IMR-90 (cell line): ENCODE results near the gene MRPL32. TPM values are rescaled to one million over a fixed set of nuclear protein-coding genes. Genes with fewer than 3 reads are reported as not detected.

ENCODE experiments used
- ATAC-seq: fragments of 200-7000 bp; cut with Tn5 transposase; 2 replicates; pipeline ENCODE4 v1.9.1; 2020; ENCODE audit warnings: low read depth, mild to moderate bottlenecking, moderate library complexity
- BruUV-seq: library from RNA; stranded (reverse); fragments of 400-500 nt; replicated peaks from 2 replicates; lab custom pipeline; 2021; lab: Mats Ljungman, UMichigan
- CTCF ChIA-PET: fragments of 300-600 bp; formaldehyde crosslinking; extraction: SDS; loops from one replicate; lab custom pipeline; 2021; ENCODE audit warnings: antibody characterized with exemption; lab: Yijun Ruan, JAX
- POLR2A ChIA-PET: fragments of 300-600 bp; sonication (Branson Sonifier 250); formaldehyde crosslinking; loops from one replicate; lab custom pipeline; 2022; ENCODE audit warnings: antibody characterized with exemption; ENCODE audit not compliant: unreplicated experiment; lab: Charles Lee
- DNase-seq: peaks from one replicate; pipeline ENCODE4 v3.0.0; 2013
- H2AFZ ChIP-seq: replicated peaks from 2 replicates; pipeline ENCODE3; 2013; ENCODE audit warnings: low read length, mild to moderate bottlenecking; ENCODE audit not compliant: poor library complexity
- H2AK5ac ChIP-seq: 2 replicates; pipeline ENCODE4 v1.6.1; 2013; ENCODE audit warnings: low read depth, low read length, inconsistent platforms
- H2AK9ac ChIP-seq: replicated peaks from 2 replicates; pipeline ENCODE3; 2013; ENCODE audit warnings: mild to moderate bottlenecking, low read depth, low read length, moderate library complexity; ENCODE audit not compliant: poor library complexity
- H2BK120ac ChIP-seq: 2 replicates; pipeline ENCODE4 v1.6.1; 2013; ENCODE audit warnings: low read depth, low read length, inconsistent platforms
- H2BK15ac ChIP-seq: 3 replicates; pipeline ENCODE4 v1.6.1; 2013; ENCODE audit warnings: low read depth, low read length, inconsistent platforms
- H2BK20ac ChIP-seq: 2 replicates; pipeline ENCODE4 v1.6.1; 2013; ENCODE audit warnings: low read depth, mild to moderate bottlenecking, inconsistent platforms, low read length, moderate library complexity
- H2BK5ac ChIP-seq: 2 replicates; pipeline ENCODE4 v1.6.1; 2013; ENCODE audit warnings: mild to moderate bottlenecking, low read depth, low read length, inconsistent platforms; ENCODE audit not compliant: poor library complexity, severe bottlenecking
- H3K14ac ChIP-seq: replicated peaks from 2 replicates; pipeline ENCODE4 v1.6.1; 2013; ENCODE audit warnings: low read depth, low read length, inconsistent platforms
- H3K18ac ChIP-seq: 2 replicates; pipeline ENCODE4 v1.6.1; 2013; ENCODE audit warnings: low read depth, low read length, control low read depth
- H3K23ac ChIP-seq: 2 replicates; pipeline ENCODE4 v1.6.1; 2013; ENCODE audit warnings: low read depth, low read length, inconsistent platforms
- H3K27ac ChIP-seq: 2 replicates; pipeline ENCODE4 v1.5.1; 2013; ENCODE audit warnings: mild to moderate bottlenecking, control low read depth, low read length; ENCODE audit not compliant: insufficient read depth
- H3K27me3 ChIP-seq: 2 replicates; pipeline ENCODE4 v1.6.1; 2013; ENCODE audit warnings: low read length; ENCODE audit not compliant: control insufficient read depth, insufficient read depth
- H3K36me3 ChIP-seq: 2 replicates; pipeline ENCODE4 v1.6.1; 2013; ENCODE audit warnings: low read length, mixed read lengths; ENCODE audit not compliant: control insufficient read depth, insufficient read depth
- H3K4ac ChIP-seq: 2 replicates; pipeline ENCODE4 v1.6.1; 2013; ENCODE audit warnings: low read depth, low read length, inconsistent platforms
- H3K4me1 ChIP-seq: 2 replicates; pipeline ENCODE4 v1.6.1; 2013; ENCODE audit warnings: low read length, mixed read lengths; ENCODE audit not compliant: control insufficient read depth, insufficient read depth
- H3K4me2 ChIP-seq: 2 replicates; pipeline ENCODE4 v1.6.1; 2013; ENCODE audit warnings: low read depth, mild to moderate bottlenecking, control low read depth, low read length, moderate library complexity
- H3K4me3 ChIP-seq: 2 replicates; pipeline ENCODE4 v1.5.1; 2013; ENCODE audit warnings: low read depth, mild to moderate bottlenecking, control low read depth, low read length, moderate library complexity; ENCODE audit not compliant: insufficient read depth
- H3K56ac ChIP-seq: 2 replicates; pipeline ENCODE4 v1.6.1; 2013; ENCODE audit warnings: low read length, inconsistent platforms; ENCODE audit not compliant: insufficient read depth; ENCODE audit errors: extremely low read depth
- H3K79me1 ChIP-seq, 2 experiments: 2 replicates each; pipeline ENCODE4 v1.6.1; 2013; ENCODE audit warnings: low read length in 2 of 2, inconsistent platforms in 1 of 2, low read depth in 1 of 2
- H3K9ac ChIP-seq: 2 replicates; pipeline ENCODE4 v1.6.1; 2013; ENCODE audit warnings: low read depth, low read length, control low read depth
- H3K9me1 ChIP-seq: 2 replicates; pipeline ENCODE4 v1.6.1; 2013; ENCODE audit warnings: low read length, inconsistent platforms; ENCODE audit not compliant: insufficient read depth
- H3K9me3 ChIP-seq: 2 replicates; pipeline ENCODE4 v1.6.1; 2013; ENCODE audit warnings: low read length; ENCODE audit not compliant: control insufficient read depth, insufficient read depth
- H4K20me1 ChIP-seq: 2 replicates; pipeline ENCODE4 v1.6.1; 2013; ENCODE audit warnings: low read length, inconsistent platforms; ENCODE audit not compliant: insufficient read depth
- H4K5ac ChIP-seq: 2 replicates; pipeline ENCODE4 v1.6.1; 2013; ENCODE audit warnings: mild to moderate bottlenecking, low read depth, low read length, control low read depth
- H4K8ac ChIP-seq, 2 experiments: 2 replicates each; pipeline ENCODE4 v1.6.1; 2013; ENCODE audit warnings: low read depth in 2 of 2, low read length in 2 of 2, control low read depth in 1 of 2, inconsistent platforms in 1 of 2
- H4K91ac ChIP-seq: 2 replicates; pipeline ENCODE4 v1.6.1; 2013; ENCODE audit warnings: low read depth, low read length, inconsistent platforms; ENCODE audit not compliant: insufficient read depth
- BHLHE40 ChIP-seq: fragments of 150-350 bp; IDR thresholded peaks from 2 replicates; pipeline ENCODE4 v1.6.1; 2016; ENCODE audit warnings: mild to moderate bottlenecking, low read depth, low read length
- CEBPB ChIP-seq: IDR thresholded peaks from 2 replicates; pipeline ENCODE4 v1.6.1; 2012; ENCODE audit warnings: low read depth, low read length, improper control_type of control experiment
- CHD1 ChIP-seq: IDR thresholded peaks from 2 replicates; pipeline ENCODE4 v1.6.1; 2012; ENCODE audit warnings: low read depth, low read length, improper control_type of control experiment
- CTCF ChIP-seq: conservative IDR thresholded peaks from 2 replicates; pipeline ENCODE4 v1.5.1; 2012; ENCODE audit warnings: mild to moderate bottlenecking, low read depth, low read length, improper control_type of control experiment
- ELK1 ChIP-seq: fragments of 150-350 bp; IDR thresholded peaks from 2 replicates; pipeline ENCODE4 v1.6.1; 2016; ENCODE audit warnings: low read depth, mild to moderate bottlenecking, low read length, moderate library complexity, borderline replicate concordance
- FOS ChIP-seq: fragments of 150-350 bp; IDR thresholded peaks from 2 replicates; pipeline ENCODE4 v1.6.1; 2016; ENCODE audit warnings: low read depth, low read length
- MAFK ChIP-seq: IDR thresholded peaks from 2 replicates; pipeline ENCODE4 v1.6.1; 2012; ENCODE audit warnings: low read depth, low read length, improper control_type of control experiment
- MAZ ChIP-seq: IDR thresholded peaks from 2 replicates; pipeline ENCODE4 v1.6.1; 2012; ENCODE audit warnings: low read depth, mild to moderate bottlenecking, low read length, improper control_type of control experiment, moderate library complexity, borderline replicate concordance
- MXI1 ChIP-seq: IDR thresholded peaks from 2 replicates; pipeline ENCODE4 v1.6.1; 2012; ENCODE audit warnings: low read depth, mild to moderate bottlenecking, low read length, moderate library complexity, borderline replicate concordance
- POLR2A ChIP-seq: IDR thresholded peaks from 2 replicates; pipeline ENCODE4 v1.6.1; 2012; ENCODE audit warnings: mild to moderate bottlenecking, low read depth, low read length
- RAD21 ChIP-seq: IDR thresholded peaks from 2 replicates; pipeline ENCODE4 v1.6.1; 2012; ENCODE audit warnings: low read length, improper control_type of control experiment
- RCOR1 ChIP-seq: IDR thresholded peaks from 2 replicates; pipeline ENCODE4 v1.6.1; 2012; ENCODE audit warnings: mild to moderate bottlenecking, low read length, improper control_type of control experiment; ENCODE audit not compliant: insufficient replicate concordance
- RFX5 ChIP-seq: IDR thresholded peaks from 2 replicates; pipeline ENCODE4 v1.8.0; 2012; ENCODE audit warnings: low read depth, mild to moderate bottlenecking, low read length, moderate library complexity
- SMC3 ChIP-seq: fragments of 150-350 bp; IDR thresholded peaks from 2 replicates; pipeline ENCODE4 v1.6.1; 2016; ENCODE audit warnings: low read depth, mild to moderate bottlenecking, antibody characterized with exemption, low read length, moderate library complexity
- USF2 ChIP-seq: fragments of 150-350 bp; IDR thresholded peaks from 2 replicates; pipeline ENCODE4 v1.6.1; 2017; ENCODE audit warnings: mild to moderate bottlenecking, antibody characterized with exemption, low read length, low read depth
- WGBS, 2 experiments: methylation state at CpG; one replicate each; pipeline versions ENCODE4 v1.1.5 to v1.1.7; 2013; ENCODE audit warnings: missing lambda C conversion rate in 2 of 2; ENCODE audit not compliant: insufficient read length in 1 of 2; ENCODE audit errors: extremely low coverage in 2 of 2; 5-methylcytosine and 5-hydroxymethylcytosine counted together
- dilution Hi-C: fragments of 300-500 bp; cut with HindIII; formaldehyde crosslinking; loops from one replicate; pipeline ENCODE4 v1.14.3; 2018; ENCODE audit warnings: low sequenced_read_pairs; ENCODE audit not compliant: unreplicated experiment
- in situ Hi-C: fragments of 300-500 bp; cut with MboI; formaldehyde crosslinking; loops from 3 replicates; pipeline ENCODE4 v1.14.3; 2019; ENCODE audit warnings: low sequenced_read_pairs, inconsistent platforms, mixed read lengths
- intact Hi-C: fragments of 100-400 bp; cut with micrococcal nuclease; formaldehyde crosslinking; loops from 2 replicates; pipeline ENCODE4 v1.10.0; 2022
- polyA plus RNA-seq, 3 experiments: library from polyadenylated mRNA; depleted of rRNA; stranded (reverse); fragments of >200 nt; gene quantifications; 2 replicates each; pipeline ENCODE4 v1.2.3, GENCODE V29; 2012; ENCODE audit warnings: low replicate concordance in 1 of 3
- total RNA-seq: library from RNA; depleted of rRNA; stranded (reverse); fragments of >200 nt; gene quantifications from 2 replicates; pipeline ENCODE4 v1.2.3, GENCODE V29; 2012

MRPL32 gene
- total and polyA plus RNA-seq, 2 of the 4 experiments (the other 2 are of a cell fraction), result 42.3 to 75.3 TPM

DNA sequence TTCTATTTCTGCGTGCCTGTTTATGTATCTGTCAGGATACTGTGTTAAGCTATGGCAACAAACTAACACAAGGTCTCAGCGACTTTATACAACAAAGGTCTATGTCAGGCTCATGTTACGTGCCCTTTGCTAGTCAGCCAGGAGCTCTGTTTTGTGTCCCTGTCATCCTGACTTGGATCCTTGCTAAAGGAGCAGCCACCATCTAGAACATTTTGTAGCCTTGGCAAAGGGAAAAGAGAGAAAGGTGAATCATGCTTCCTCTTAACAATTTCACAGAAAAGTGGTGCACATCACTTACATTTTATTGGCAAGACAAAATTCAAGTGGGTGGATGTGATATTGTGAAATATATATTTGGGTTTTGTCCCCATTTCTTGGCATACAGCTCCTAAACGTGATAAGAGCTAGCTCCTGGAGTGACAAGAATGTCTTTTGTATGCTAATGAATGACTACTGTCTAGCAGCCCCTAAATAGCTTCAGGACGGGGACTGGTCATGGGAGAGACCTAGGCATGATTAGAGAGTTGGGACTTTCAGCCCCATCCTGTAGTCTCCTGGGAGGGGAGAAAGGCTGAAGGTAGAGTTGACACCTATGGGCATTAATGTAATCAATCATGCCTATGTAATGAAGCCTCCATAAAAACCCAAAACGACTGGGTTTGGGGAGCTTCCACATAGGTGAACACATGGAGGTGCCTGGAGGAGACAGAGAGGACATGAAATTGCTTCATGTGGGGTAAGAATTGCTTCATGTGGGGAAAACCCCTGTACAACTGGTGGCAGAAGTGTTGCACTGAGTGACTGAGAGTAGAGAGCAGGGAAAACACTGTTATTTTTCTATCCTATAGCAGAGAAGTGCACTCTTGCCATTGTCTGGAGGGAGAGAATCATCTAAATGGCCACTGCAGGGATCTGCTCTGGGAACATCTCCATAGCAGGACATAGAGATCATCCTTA lies 33.0 kb downstream of the MRPL32 start:
- Histone ChIP-seq H3K9me3 (no peaks in the 10 kb centered on the region), H3K18ac (no peak overlapping the region), H3K4me2 (no peak overlapping the region), H3K9ac (no peak overlapping the region), H3K4me1 (no peaks in the 10 kb centered on the region), H2BK15ac (no peak overlapping the region), H2BK20ac (no peak overlapping the region), H4K20me1 (no peaks in the 10 kb centered on the region), H2AK5ac (no peak overlapping the region), H3K56ac (no peak overlapping the region), H3K4ac (no peak overlapping the region), H2AK9ac (no peak overlapping the region), H3K27ac (no peak overlapping the region), H3K27me3 (peaks cover 9% of the 10 kb centered on the region), H2BK5ac (no peak overlapping the region), H3K4me3 (no peak overlapping the region), H3K36me3 (no peaks in the 10 kb centered on the region), H3K9me1 (no peaks in the 10 kb centered on the region), H4K8ac (no peak overlapping the region), H2AFZ (no peak overlapping the region), H4K5ac (no peak overlapping the region), H3K23ac (no peak overlapping the region), H4K91ac (no peak overlapping the region), H3K14ac (no peak overlapping the region), H3K79me1 (no peaks in the 10 kb centered on the region), H2BK120ac (no peak overlapping the region)
- dilution Hi-C loops (no loop called here), in situ Hi-C loops (no loop called here), intact Hi-C loops (no loop called here)
- no CpG with 5 or more reads among the region's 6 CpGs for WGBS, 2 experiments
- POLR2A ChIA-PET, result no interaction called here
- no peak for ATAC-seq
- DNase-seq, result no peak
- BruUV-seq, result no TSS peak
- CTCF ChIA-PET, result no interaction called here
- no peak for TF ChIP-seq RFX5
- TF ChIP-seq MAFK, result no peak
- no peak for TF ChIP-seq USF2
- TF ChIP-seq FOS, result no peak
- no peak for TF ChIP-seq MXI1
- no peak for TF ChIP-seq RCOR1
- TF ChIP-seq ELK1, result no peak
- TF ChIP-seq SMC3, result no peak
- no peak for TF ChIP-seq CHD1
- TF ChIP-seq BHLHE40, result no peak
- TF ChIP-seq MAZ, result no peak
- no peak for TF ChIP-seq RAD21
- TF ChIP-seq POLR2A, result no peak
- no peak for TF ChIP-seq CTCF
- TF ChIP-seq CEBPB, result no peak
